Choroid plexus epithelial cell (primary cell): ENCODE results near the gene MTURN.

Experiments
- DNase-seq: peaks from one replicate; pipeline ENCODE4 v3.0.0-alpha.2; 2010; ENCODE audit warnings: low read depth
- H3K4me3 ChIP-seq: 2 replicates; pipeline ENCODE4 v1.5.1; 2011; ENCODE audit warnings: low read depth, mild to moderate bottlenecking, control low read depth, low read length, moderate library complexity
- TF ChIP-seq, protein P1 (sequence below): conservative IDR thresholded peaks from 2 replicates; pipeline ENCODE4 v1.5.1; 2011; ENCODE audit warnings: low read depth, mild to moderate bottlenecking, control low read depth, inconsistent platforms, low read length, moderate library complexity

The MTURN gene

GRCh38 chr7:30135301-30136116 lies 723 bp downstream of the MTURN start:
- peak; percentile 70 for DNase-seq
- peak overlapping the region; percentile 79 for H3K4me3 ChIP-seq

GRCh38 chr7:30136117-30136731 lies 1.4 kb downstream of the MTURN start:
- no peak for DNase-seq
- TF ChIP-seq, protein P1, sequence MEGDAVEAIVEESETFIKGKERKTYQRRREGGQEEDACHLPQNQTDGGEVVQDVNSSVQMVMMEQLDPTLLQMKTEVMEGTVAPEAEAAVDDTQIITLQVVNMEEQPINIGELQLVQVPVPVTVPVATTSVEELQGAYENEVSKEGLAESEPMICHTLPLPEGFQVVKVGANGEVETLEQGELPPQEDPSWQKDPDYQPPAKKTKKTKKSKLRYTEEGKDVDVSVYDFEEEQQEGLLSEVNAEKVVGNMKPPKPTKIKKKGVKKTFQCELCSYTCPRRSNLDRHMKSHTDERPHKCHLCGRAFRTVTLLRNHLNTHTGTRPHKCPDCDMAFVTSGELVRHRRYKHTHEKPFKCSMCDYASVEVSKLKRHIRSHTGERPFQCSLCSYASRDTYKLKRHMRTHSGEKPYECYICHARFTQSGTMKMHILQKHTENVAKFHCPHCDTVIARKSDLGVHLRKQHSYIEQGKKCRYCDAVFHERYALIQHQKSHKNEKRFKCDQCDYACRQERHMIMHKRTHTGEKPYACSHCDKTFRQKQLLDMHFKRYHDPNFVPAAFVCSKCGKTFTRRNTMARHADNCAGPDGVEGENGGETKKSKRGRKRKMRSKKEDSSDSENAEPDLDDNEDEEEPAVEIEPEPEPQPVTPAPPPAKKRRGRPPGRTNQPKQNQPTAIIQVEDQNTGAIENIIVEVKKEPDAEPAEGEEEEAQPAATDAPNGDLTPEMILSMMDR, result no peak
- H3K4me3 ChIP-seq, result peak overlapping the region; percentile 79

More at GRCh38 chr7:30135301-30136116, 723 bp downstream of the MTURN start:
- TF ChIP-seq, protein P1, result no peak

DNA sequence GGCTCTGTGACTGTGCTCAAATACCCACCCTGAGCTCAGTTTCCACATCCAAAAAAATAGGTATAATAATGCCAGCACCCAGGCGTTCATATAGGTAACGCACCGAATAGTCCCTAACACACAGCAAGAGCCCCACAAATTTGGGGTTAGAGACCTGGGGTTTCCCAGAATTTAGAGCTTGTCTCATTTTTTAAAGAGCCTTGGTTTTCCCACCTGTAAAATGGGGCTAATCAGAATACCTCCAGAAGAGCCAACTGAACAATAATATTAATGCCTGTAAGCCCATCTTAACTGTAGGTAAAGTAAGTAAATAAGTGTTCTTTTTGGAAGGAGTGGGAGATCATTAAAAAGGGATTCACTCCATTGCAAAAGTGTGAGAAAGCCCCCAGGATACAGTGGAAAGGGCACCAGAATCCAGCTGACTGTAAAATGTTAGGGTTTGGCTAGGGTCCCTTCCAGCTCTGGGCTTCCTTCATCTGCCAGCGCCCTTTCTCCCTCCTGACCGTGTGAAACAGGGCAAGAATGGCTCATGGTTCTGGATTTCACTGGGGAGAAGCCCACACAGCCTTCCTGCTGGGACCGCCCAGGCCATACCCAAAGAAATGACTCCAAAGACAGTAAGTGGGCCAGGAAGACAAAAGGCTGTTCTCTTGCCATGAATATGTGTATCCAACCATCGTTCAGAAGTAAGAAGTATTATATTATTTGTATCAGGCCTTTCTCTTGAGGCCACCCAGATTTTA lies 2.1 kb downstream of the MTURN start:
- H3K4me3 ChIP-seq, result no peak overlapping the region
- DNase-seq, result no peak
- TF ChIP-seq, protein P1, result no peak

- no peak overlapping the region for H3K4me3 ChIP-seq
- TF ChIP-seq, protein P1, result no peak
- DNase-seq, result no peak
Observed at GRCh38 chr7:30139836-30140384, 5.1 kb downstream of the MTURN start.

GRCh38 chr7:30140456-30140855 lies 5.7 kb downstream of the MTURN start:
- no peak overlapping the region for H3K4me3 ChIP-seq
- TF ChIP-seq, protein P1, result no peak
- DNase-seq, result no peak

GRCh38 chr7:30142710-30143109 lies 7.9 kb downstream of the MTURN start:
- DNase-seq, result peak; percentile 43

More at GRCh38 chr7:30142710-30143109, 7.9 kb downstream of the MTURN start:
- TF ChIP-seq, protein P1, result no peak
- H3K4me3 ChIP-seq, result no peak overlapping the region
